BLaER1 treated with 17β-estradiol and CSF1 and Interleukin-3, amounts not matched to agents 10 nM and 100 nM (cell line): Measurements from ENCODE around the gene EXOSC10.
A peak's percentile ranks its signal among the peaks of the same experiment; 100 is the strongest.

ENCODE experiments used
- H3K27ac ChIP-seq, 11 experiments: shearing (Covaris generic); formaldehyde crosslinking; 2 replicates each; pipeline ENCODE4 v1.8.1; 2022
- H3K27me3 ChIP-seq, 11 experiments: shearing (Covaris generic); formaldehyde crosslinking; 2 replicates each; pipeline ENCODE4 v1.8.1; 2022
- H3K36me3 ChIP-seq, 11 experiments: shearing (Covaris generic); formaldehyde crosslinking; 2 replicates each; pipeline ENCODE4 v1.8.1; 2022
- H3K4me1 ChIP-seq, 10 experiments: shearing (Covaris generic); formaldehyde crosslinking; 2 replicates each; pipeline ENCODE4 v1.8.1; 2022
- H3K4me2 ChIP-seq, 11 experiments: shearing (Covaris generic); formaldehyde crosslinking; 2 replicates each; pipeline ENCODE4 v1.8.1; 2022
- H3K4me3 ChIP-seq, 10 experiments: shearing (Covaris generic); formaldehyde crosslinking; 2 replicates each; pipeline ENCODE4 v1.8.1; 2022
- H3K9ac ChIP-seq, 11 experiments: shearing (Covaris generic); formaldehyde crosslinking; 2 replicates each; pipeline ENCODE4 v1.8.1; 2022
- H3K9me3 ChIP-seq, 11 experiments: shearing (Covaris generic); formaldehyde crosslinking; replicated peaks in 1 of 11; 2 replicates each; pipeline ENCODE4 v1.8.1; 2022
- H4K20me1 ChIP-seq, 11 experiments: shearing (Covaris generic); formaldehyde crosslinking; 2 replicates each; pipeline ENCODE4 v1.8.1; 2022
- Cebpa-rat ChIP-seq, 11 experiments: shearing (Covaris generic); IDR thresholded peaks; 2 replicates each; pipeline ENCODE4 v1.8.1; 2022

EXOSC10 gene

GRCh38 chr1:11059968-11060830 is 39.5 kb downstream of the EXOSC10 start, which contains the start of gene SRM:
Gene SRM (minus strand): TSS chr1:11060018. CDS start chr1:11059943, 75 bp downstream.
- no peak for TF ChIP-seq Cebpa-rat (IDR thresholded peaks at IDR 0.05)
- peaks cover 0 to 4% (median 3%) of the 10 kb centered on the region in 11 experiments; a peak in 6 of 22 replicates for H3K9me3 ChIP-seq
- peaks cover 0 to 42% (median 27%) of the 10 kb centered on the region in 11 experiments; a peak in 17 of 22 replicates for H4K20me1 ChIP-seq
- H3K27me3 ChIP-seq = no peaks in the 10 kb centered on the region
- peak within 1 kb of the TSS; percentile 90 to 99 (median 97) for H3K4me2 ChIP-seq
- peak within 1 kb of the TSS; percentile 22 to 96 (median 89); a peak in 21 of 22 replicates for H3K27ac ChIP-seq
- peaks cover 27 to 79% (median 64%) of the 10 kb centered on the region in 11 experiments for H3K36me3 ChIP-seq
- H3K9ac ChIP-seq = peak within 1 kb of the TSS; percentile 83 to 99 (median 93)
- peaks cover 22 to 34% (median 29%) of the 10 kb centered on the region in 10 experiments for H3K4me1 ChIP-seq
- peak within 1 kb of the TSS; percentile 76 to 100 (median 98) for H3K4me3 ChIP-seq

- H3K4me1 ChIP-seq = peaks cover 22 to 37% (median 29%) of the 10 kb centered on the region in 10 experiments
- H3K9me3 ChIP-seq = no peaks in the 10 kb centered on the region
- H4K20me1 ChIP-seq = peaks cover 0 to 50% (median 32%) of the 10 kb centered on the region in 11 experiments; a peak in 17 of 22 replicates
- H3K27me3 ChIP-seq = no peaks in the 10 kb centered on the region
- TF ChIP-seq Cebpa-rat (IDR thresholded peaks at IDR 0.05) = no peak
- H3K9ac ChIP-seq = peak overlapping the region; percentile 83 to 99 (median 93)
- peak overlapping the region; percentile 13 to 96 (median 89); a peak in 21 of 22 replicates for H3K27ac ChIP-seq
- H3K4me2 ChIP-seq = peak overlapping the region; percentile 90 to 99 (median 96)
- H3K36me3 ChIP-seq = peaks cover 22 to 79% (median 64%) of the 10 kb centered on the region in 11 experiments; a peak in 21 of 22 replicates
- H3K4me3 ChIP-seq = peak overlapping the region; percentile 76 to 100 (median 98)
Measured at GRCh38 chr1:11059155-11059967, 40.3 kb downstream of the EXOSC10 start.

GRCh38 chr1:11058595-11059154 is 41.0 kb downstream of the EXOSC10 start:
- peak overlapping the region; percentile 76 to 100 (median 98) for H3K4me3 ChIP-seq
- peaks cover 20 to 76% (median 64%) of the 10 kb centered on the region in 11 experiments; a peak in 21 of 22 replicates for H3K36me3 ChIP-seq
- no peaks in the 10 kb centered on the region for H3K9me3 ChIP-seq
- TF ChIP-seq Cebpa-rat (IDR thresholded peaks at IDR 0.05) = no peak
- peaks cover 0 to 57% (median 39%) of the 10 kb centered on the region in 11 experiments; a peak in 18 of 22 replicates for H4K20me1 ChIP-seq
- H3K27me3 ChIP-seq = no peaks in the 10 kb centered on the region
- peak overlapping the region; percentile 90 to 99 (median 96) for H3K4me2 ChIP-seq
- peaks cover 22 to 42% (median 30%) of the 10 kb centered on the region in 10 experiments for H3K4me1 ChIP-seq
- H3K9ac ChIP-seq = peak overlapping the region; percentile 83 to 99 (median 93)
- H3K27ac ChIP-seq = peak overlapping the region; percentile 13 to 96 (median 89); a peak in 19 of 22 replicates

DNA sequence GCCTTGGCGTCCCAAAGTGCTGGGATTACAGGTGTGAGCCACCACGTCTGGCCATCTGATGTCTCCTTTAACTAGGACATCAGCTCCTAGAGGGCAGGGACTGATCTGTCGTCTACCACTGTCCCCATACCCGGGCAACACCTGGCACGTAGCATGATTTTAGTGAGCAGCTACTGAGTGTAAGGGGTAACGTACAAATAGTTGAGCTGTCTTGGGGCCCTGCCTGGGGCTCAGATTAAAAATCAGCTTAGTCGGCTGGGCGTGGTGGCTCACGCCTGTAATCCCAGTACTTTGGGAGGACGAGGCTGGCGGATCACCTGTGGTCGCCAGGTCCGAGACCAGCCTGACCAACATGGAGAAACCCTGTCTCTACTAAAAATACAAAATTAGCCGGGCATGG is 41.6 kb downstream of the EXOSC10 start:
- Histone ChIP-seq H3K36me3 (peaks cover 15 to 76% (median 60%) of the 10 kb centered on the region in 11 experiments; a peak in 21 of 22 replicates), H3K4me3 (peak overlapping the region in 8 of 10 experiments; percentile 90 to 100 (median 100); a peak in 13 of 20 replicates), H3K9me3 (no peaks in the 10 kb centered on the region), H3K27me3 (no peaks in the 10 kb centered on the region), H4K20me1 (peaks cover 0 to 64% (median 46%) of the 10 kb centered on the region in 11 experiments; a peak in 18 of 22 replicates), H3K9ac (peak overlapping the region; percentile 21 to 99 (median 93); a peak in 16 of 22 replicates), H3K4me1 (peaks cover 22 to 49% (median 36%) of the 10 kb centered on the region in 10 experiments), H3K4me2 (peak overlapping the region in 10 of 11 experiments; percentile 90 to 99 (median 96); a peak in 19 of 22 replicates), H3K27ac (0 out of 22 replicates have a peak overlapping the region, but pooled peaks of 1 of the 11 experiments have one; percentile 93)
- no peak for TF ChIP-seq Cebpa-rat (IDR thresholded peaks at IDR 0.05)

DNA sequence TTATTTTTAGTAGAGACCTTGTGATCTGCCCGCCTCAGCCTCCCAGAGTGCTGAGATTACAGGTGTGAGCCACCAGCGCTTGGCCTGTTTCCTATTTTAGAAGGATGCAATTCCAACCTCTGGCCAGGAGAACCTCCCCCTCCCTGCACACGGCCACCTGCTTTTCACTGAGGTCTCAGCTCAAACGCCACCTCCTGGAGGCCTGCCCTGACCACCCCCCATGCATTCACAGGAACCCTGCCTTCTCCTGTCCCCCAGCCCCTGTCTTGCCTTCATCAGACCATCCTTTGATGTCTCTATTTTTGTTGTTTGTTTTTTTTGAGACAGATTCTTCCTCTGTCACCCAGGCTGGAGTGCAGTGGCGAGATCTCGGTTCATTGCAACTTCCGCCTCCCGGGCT is 42.2 kb downstream of the EXOSC10 start:
- Histone ChIP-seq H4K20me1 (peaks cover 0 to 69% (median 51%) of the 10 kb centered on the region in 11 experiments; a peak in 18 of 22 replicates), H3K27ac (no peak overlapping the region), H3K36me3 (peaks cover 15 to 71% (median 57%) of the 10 kb centered on the region in 11 experiments; a peak in 21 of 22 replicates), H3K9me3 (no peaks in the 10 kb centered on the region), H3K9ac (peak overlapping the region in 8 of 11 experiments; percentile 21 to 99 (median 91); a peak in 8 of 22 replicates), H3K4me2 (peak overlapping the region in 7 of 11 experiments; percentile 90 to 99 (median 97); a peak in 4 of 22 replicates), H3K4me1 (peaks cover 22 to 54% (median 41%) of the 10 kb centered on the region in 10 experiments), H3K27me3 (no peaks in the 10 kb centered on the region), H3K4me3 (no peak overlapping the region)
- no peak for TF ChIP-seq Cebpa-rat (IDR thresholded peaks at IDR 0.05)

- no peaks in the 10 kb centered on the region for H3K27me3 ChIP-seq
- no peak overlapping the region for H3K4me3 ChIP-seq
- H3K9ac ChIP-seq = peak overlapping the region in 4 of 11 experiments; percentile 10 to 88 (median 26); a peak in 3 of 22 replicates
- peaks cover 20 to 58% (median 46%) of the 10 kb centered on the region in 10 experiments for H3K4me1 ChIP-seq
- H3K36me3 ChIP-seq = peaks cover 15 to 63% (median 52%) of the 10 kb centered on the region in 11 experiments; a peak in 21 of 22 replicates
- no peak overlapping the region for H3K27ac ChIP-seq
- H4K20me1 ChIP-seq = peaks cover 0 to 78% (median 56%) of the 10 kb centered on the region in 11 experiments; a peak in 18 of 22 replicates
- H3K9me3 ChIP-seq = no peaks in the 10 kb centered on the region
- no peak for TF ChIP-seq Cebpa-rat (IDR thresholded peaks at IDR 0.05)
- no peak overlapping the region for H3K4me2 ChIP-seq
Measured at GRCh38 chr1:11056504-11056903, 43.2 kb downstream of the EXOSC10 start.

- H3K27ac ChIP-seq = no peak overlapping the region
- peaks cover 0 to 79% (median 56%) of the 10 kb centered on the region in 11 experiments; a peak in 18 of 22 replicates for H4K20me1 ChIP-seq
- H3K4me3 ChIP-seq = no peak overlapping the region
- no peak overlapping the region for H3K4me2 ChIP-seq
- H3K9me3 ChIP-seq = no peaks in the 10 kb centered on the region
- H3K36me3 ChIP-seq = peaks cover 15 to 60% (median 50%) of the 10 kb centered on the region in 11 experiments; a peak in 21 of 22 replicates
- H3K4me1 ChIP-seq = peaks cover 11 to 50% (median 39%) of the 10 kb centered on the region in 10 experiments
- no peaks in the 10 kb centered on the region for H3K27me3 ChIP-seq
- no peak overlapping the region for H3K9ac ChIP-seq
- TF ChIP-seq Cebpa-rat (IDR thresholded peaks at IDR 0.05) = no peak
Measured at GRCh38 chr1:11055676-11056075, 44.0 kb downstream of the EXOSC10 start.
